HG02763 (cell line): Measurements from ENCODE around the gene NDST3.
"Not testable (repeated sequence)": the region's sequence is repeated elsewhere in the genome, so short reads cannot be mapped to it uniquely, and the experiment has no call there.

Experiments
- ATAC-seq: cut with Tn5 transposase; IDR thresholded peaks from one replicate; pipeline ENCODE4 v1.9.1; 2021; ENCODE audit warnings: mild to moderate bottlenecking, moderate library complexity; ENCODE audit not compliant: unreplicated experiment

Gene NDST3

GRCh38 chr4:118265312-118266144, 231.2 kb downstream of the NDST3 start:
- peak; percentile 46 for ATAC-seq

- not testable (repeated sequence) for ATAC-seq
Observed at GRCh38 chr4:118266145-118266496, 231.8 kb downstream of the NDST3 start.

GRCh38 chr4:118268780-118269179, 234.5 kb downstream of the NDST3 start:
- no peak for ATAC-seq

- peak; percentile 52 for ATAC-seq
Observed at GRCh38 chr4:118270492-118270891, 236.2 kb downstream of the NDST3 start.

GRCh38 chr4:118271788-118272187, 237.5 kb downstream of the NDST3 start:
- ATAC-seq = no peak

GRCh38 chr4:118273642-118274041, 239.4 kb downstream of the NDST3 start:
- ATAC-seq = no peak

- no peak for ATAC-seq
Observed at GRCh38 chr4:118276580-118276979, 242.3 kb downstream of the NDST3 start.

GRCh38 chr4:118277243-118277642, 243.0 kb downstream of the NDST3 start:
- ATAC-seq = no peak

- peak; percentile 86 for ATAC-seq
Observed at GRCh38 chr4:118278473-118279274, 244.4 kb downstream of the NDST3 start.

GRCh38 chr4:118279328-118279727, 245.0 kb downstream of the NDST3 start:
- no peak for ATAC-seq

- ATAC-seq = no peak
Observed at GRCh38 chr4:118279920-118280432, 245.7 kb downstream of the NDST3 start.

GRCh38 chr4:118280501-118281218, 246.4 kb downstream of the NDST3 start:
- ATAC-seq = peak; percentile 26

GRCh38 chr4:118281611-118282442, 247.5 kb downstream of the NDST3 start:
- no peak for ATAC-seq

GRCh38 chr4:118282692-118283091, 248.4 kb downstream of the NDST3 start:
- no peak for ATAC-seq

GRCh38 chr4:118284169-118284568, 249.9 kb downstream of the NDST3 start:
- ATAC-seq = peak; percentile 41

- no peak for ATAC-seq
Observed at GRCh38 chr4:118285931-118286330, 251.6 kb downstream of the NDST3 start.

- ATAC-seq = no peak
Observed at GRCh38 chr4:118286685-118287084, 252.4 kb downstream of the NDST3 start.

GRCh38 chr4:118287711-118288451, 253.6 kb downstream of the NDST3 start:
- no peak for ATAC-seq

- no peak for ATAC-seq
Observed at GRCh38 chr4:118289794-118290193, 255.5 kb downstream of the NDST3 start.

GRCh38 chr4:118290951-118291350, 256.7 kb downstream of the NDST3 start:
- no peak for ATAC-seq
